GM19468 (cell line): ENCODE measurements around the gene HOTAIR.

Source experiments
- ATAC-seq: cut with Tn5 transposase; IDR thresholded peaks from one replicate; pipeline ENCODE4 v1.9.1; 2021; ENCODE audit warnings: mild to moderate bottlenecking, moderate library complexity, moderate number of reproducible peaks; ENCODE audit not compliant: unreplicated experiment; ENCODE audit errors: extremely low read depth

The HOTAIR gene

GRCh38 chr12:53931844-53932581 lies 42.7 kb downstream of the HOTAIR start:
- no peak for ATAC-seq

- ATAC-seq, result no peak
Measured at GRCh38 chr12:53930591-53931255, 44.0 kb downstream of the HOTAIR start.

GRCh38 chr12:53929527-53929926 lies 45.2 kb downstream of the HOTAIR start:
- no peak for ATAC-seq

DNA sequence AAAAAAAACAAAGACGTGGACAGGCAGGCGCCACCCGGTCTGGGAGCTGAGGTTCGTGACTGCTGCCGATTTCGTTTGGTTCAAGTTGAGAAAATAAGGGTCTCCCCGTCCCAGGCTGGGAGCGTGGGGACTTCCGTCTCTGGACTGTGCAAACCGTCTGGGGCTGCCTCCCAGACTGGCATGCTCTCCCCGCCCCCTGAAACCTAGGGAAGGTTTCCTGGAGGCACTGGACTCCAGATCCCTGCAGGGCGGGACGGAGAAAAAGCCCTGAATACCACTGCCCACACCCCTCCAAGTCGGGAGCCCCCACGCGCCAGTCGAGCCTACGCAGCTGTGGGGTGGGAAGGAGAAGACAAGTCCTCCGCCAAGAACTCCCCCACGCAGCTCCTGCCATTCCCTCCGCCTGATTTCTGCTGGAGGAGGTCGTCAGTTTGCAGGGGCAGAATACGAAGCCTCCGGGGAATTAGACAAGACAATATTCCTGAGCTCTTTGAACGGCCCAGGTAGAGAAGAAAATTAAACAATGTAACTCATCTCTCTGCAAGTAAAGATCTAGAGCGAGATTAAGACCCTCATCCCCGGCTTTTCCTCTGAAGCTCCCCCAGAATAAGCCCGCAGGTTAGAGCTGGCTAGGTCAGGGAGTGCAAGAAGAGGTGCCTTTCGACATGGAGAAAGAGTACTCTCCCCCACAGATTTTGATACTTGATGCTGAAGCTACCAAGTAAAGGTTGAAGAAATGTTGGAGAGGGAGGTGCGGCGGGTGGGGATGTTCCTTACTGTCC lies 46.5 kb downstream of the HOTAIR start:
- no peak for ATAC-seq

DNA sequence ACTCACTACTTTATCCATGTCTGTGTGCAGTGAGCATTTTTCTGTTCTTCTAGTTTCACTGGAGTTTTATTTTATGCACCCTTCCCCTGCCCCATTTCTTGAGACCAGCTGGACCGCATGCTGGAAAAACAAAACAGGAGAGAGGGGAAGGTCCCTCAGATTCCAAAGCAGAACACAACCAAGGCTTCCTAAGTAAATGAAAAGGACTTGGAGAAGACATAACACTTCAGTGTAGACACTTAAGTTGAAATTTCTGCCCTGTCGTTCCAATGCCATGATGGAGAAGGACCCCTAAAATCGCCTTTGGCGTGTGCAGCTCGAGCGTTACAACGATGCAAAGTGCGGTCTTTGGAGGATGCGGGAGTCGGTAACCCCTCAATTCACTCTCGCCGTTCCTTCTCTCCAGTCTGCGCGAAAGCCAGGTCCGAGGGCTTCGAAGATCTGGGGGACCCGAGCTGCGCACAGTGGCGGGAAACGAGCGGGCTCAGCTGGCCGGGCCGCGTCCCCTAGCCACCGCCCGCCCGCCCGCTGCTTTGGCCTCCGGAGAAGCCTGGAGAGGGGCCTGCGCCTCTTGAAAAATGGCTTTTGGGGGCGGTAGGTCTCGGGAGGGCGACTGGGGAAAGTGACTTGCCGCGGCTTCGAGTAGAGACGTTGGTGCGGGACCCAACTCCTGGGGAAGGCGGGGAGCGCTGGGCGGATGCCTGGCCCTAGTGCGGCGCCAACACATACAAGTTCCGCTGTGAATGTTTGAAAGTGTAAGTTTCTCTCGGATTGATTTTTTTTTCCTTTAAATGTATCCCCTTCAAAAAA lies 47.3 kb downstream of the HOTAIR start:
- no peak for ATAC-seq

- no peak for ATAC-seq
Measured at GRCh38 chr12:53924521-53925405, 50.0 kb downstream of the HOTAIR start.

DNA sequence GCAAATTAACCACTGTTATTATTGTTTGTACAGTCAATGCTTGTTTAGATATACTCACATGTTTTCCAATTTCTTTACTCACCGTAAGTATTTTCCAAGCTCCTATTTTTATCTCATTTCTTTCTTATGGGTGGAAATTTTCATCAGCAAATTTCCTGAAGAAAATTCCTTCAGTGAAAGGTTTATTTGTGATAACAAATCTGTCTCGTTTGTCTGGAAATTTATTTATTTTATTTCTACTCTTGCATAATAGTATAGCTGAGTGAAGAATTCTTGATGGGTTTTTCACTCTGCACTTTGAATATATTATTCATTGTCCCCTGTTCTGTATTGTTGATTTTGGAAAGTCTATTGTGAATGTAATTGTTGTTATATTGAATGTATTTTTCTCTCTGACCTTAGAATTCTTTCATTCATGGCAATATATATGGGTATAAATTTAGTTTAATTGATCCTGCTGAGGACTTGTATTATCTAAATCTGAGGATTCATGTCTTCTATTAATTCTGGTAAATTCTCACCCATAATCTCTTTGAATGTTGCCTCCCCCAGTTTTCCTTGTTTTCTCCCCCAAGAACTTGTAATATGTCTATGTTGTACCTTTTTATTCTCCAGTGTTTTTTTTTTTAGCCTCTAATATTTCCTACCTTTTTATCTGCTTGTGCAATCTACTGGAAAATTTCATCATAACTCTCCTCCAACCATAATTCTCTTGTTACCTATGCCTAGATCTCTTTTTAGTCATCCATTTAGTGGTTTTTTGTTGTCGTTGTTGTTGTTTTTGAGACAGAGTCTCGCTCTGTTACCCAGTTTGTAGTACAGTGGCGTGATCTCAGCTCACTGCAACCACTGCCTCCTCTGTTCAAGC lies 57.7 kb downstream of the HOTAIR start:
- ATAC-seq, result no peak
